Natural killer cell (primary cell): ENCODE measurements around the gene GFOD1. TPM values are rescaled to one million over a fixed set of nuclear protein-coding genes. Genes with fewer than 3 reads are reported as not detected.
A peak's percentile ranks its signal among the peaks of the same experiment; 100 is the strongest.

ENCODE experiments used
- ATAC-seq, 3 donors: fragments of 150-1000 bp in 2 of 3; fragments of 200-7000 bp in 1 of 3; cut with Tn5 transposase; 1 replicate in 1 of 3; 2 replicates in 2 of 3; pipeline ENCODE4 v1.10.0; 2021; ENCODE audit warnings: mild to moderate bottlenecking in 2 of 3, moderate library complexity in 2 of 3
- DNase-seq, 2 donors: peaks; one replicate each; pipeline versions ENCODE4 v3.0.0 to v3.0.0-alpha.2; 2013 to 2021; ENCODE audit warnings: mixed read lengths in 1 of 2
- H3K27ac ChIP-seq: one replicate; pipeline ENCODE4 v1.5.1; 2013; ENCODE audit warnings: mild to moderate bottlenecking, low read length
- H3K27me3 ChIP-seq: one replicate; pipeline ENCODE4 v1.6.1; 2013; ENCODE audit warnings: low read length; ENCODE audit not compliant: control insufficient read depth, insufficient read depth
- H3K36me3 ChIP-seq: one replicate; pipeline ENCODE4 v1.6.1; 2013; ENCODE audit warnings: low read length; ENCODE audit not compliant: control insufficient read depth, insufficient read depth
- H3K4me1 ChIP-seq: one replicate; pipeline ENCODE4 v1.6.1; 2013; ENCODE audit warnings: low read length; ENCODE audit not compliant: control insufficient read depth, insufficient read depth
- H3K4me3 ChIP-seq: one replicate; pipeline ENCODE4 v1.5.1; 2013; ENCODE audit warnings: low read length
- H3K9me3 ChIP-seq: one replicate; pipeline ENCODE4 v1.6.1; 2013; ENCODE audit warnings: low read length; ENCODE audit not compliant: control insufficient read depth, insufficient read depth
- H3K27ac Mint-ChIP-seq, 2 donors: one replicate each; pipeline ENCODE4 v1.8.0; 2022; ENCODE audit warnings: mild to moderate bottlenecking in 2 of 2, mixed read lengths in 2 of 2, moderate library complexity in 1 of 2
- H3K27me3 Mint-ChIP-seq, 2 donors: one replicate each; pipeline ENCODE4 v1.8.0; 2022; ENCODE audit warnings: low read depth in 2 of 2, mixed read lengths in 2 of 2
- H3K36me3 Mint-ChIP-seq: one replicate; pipeline ENCODE4 v1.8.0; 2022; ENCODE audit warnings: mixed read lengths
- H3K4me1 Mint-ChIP-seq, 2 donors: one replicate each; pipeline ENCODE4 v1.8.0; 2022; ENCODE audit warnings: mixed read lengths in 2 of 2
- H3K4me3 Mint-ChIP-seq: one replicate; pipeline ENCODE4 v1.8.0; 2022; ENCODE audit warnings: mild to moderate bottlenecking, moderate library complexity, mixed read lengths
- H3K9me3 Mint-ChIP-seq, 2 donors: one replicate each; pipeline ENCODE4 v1.8.0; 2022; ENCODE audit warnings: mixed read lengths in 2 of 2
- CTCF ChIP-seq: fragments of 200-600 bp; IDR thresholded peaks from one replicate; pipeline ENCODE4 v1.8.0; 2022; ENCODE audit warnings: antibody characterized with exemption
- WGBS: methylation state at CpG from one replicate; pipeline ENCODE4 v1.1.7; 2013; ENCODE audit warnings: missing lambda C conversion rate; ENCODE audit not compliant: insufficient coverage; 5-methylcytosine and 5-hydroxymethylcytosine counted together
- intact Hi-C: fragments of 100-400 bp; cut with micrococcal nuclease; formaldehyde crosslinking; loops from one replicate; pipeline ENCODE4 v1.14.2; 2022
- total RNA-seq, 4 donors: library from RNA; stranded (reverse); fragments of 120-200 nt in 1 of 4; gene quantifications; one replicate each; pipeline versions ENCODE4 v1.2.3 to v1.2.4, GENCODE V29; 2013 to 2022

Gene GFOD1
- total RNA-seq, 3 donors from 2014 or later (not counting 1 experiment from before 2014, with no cell fraction given), result 59.7 to 74.5 (median 71.2) TPM

DNA sequence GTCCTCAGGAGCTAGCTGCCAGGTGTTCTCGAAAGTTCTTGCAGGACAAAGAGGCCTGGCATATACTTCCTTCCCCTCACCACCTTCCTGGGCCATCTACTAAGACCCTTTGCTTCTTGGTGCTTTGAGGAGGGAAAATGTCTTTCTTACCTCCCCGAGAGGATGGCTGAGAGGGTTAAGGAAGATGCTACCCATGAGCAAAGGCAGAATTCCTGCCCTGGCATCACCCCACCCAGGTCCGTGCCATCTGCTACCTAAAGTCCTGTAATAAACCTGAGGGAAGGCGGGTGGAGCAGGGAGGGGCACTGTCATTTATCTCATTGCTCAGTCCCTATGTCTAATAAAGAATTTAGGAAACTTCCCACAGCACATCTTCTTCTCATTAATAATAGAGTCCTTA, 16.2 kb downstream of the GFOD1 start:
- WGBS, result 94% methylated on average over 3 of the region's 4 CpGs
- H3K4me3 Mint-ChIP-seq, result no peak overlapping the region
- ATAC-seq, result no peak

DNA sequence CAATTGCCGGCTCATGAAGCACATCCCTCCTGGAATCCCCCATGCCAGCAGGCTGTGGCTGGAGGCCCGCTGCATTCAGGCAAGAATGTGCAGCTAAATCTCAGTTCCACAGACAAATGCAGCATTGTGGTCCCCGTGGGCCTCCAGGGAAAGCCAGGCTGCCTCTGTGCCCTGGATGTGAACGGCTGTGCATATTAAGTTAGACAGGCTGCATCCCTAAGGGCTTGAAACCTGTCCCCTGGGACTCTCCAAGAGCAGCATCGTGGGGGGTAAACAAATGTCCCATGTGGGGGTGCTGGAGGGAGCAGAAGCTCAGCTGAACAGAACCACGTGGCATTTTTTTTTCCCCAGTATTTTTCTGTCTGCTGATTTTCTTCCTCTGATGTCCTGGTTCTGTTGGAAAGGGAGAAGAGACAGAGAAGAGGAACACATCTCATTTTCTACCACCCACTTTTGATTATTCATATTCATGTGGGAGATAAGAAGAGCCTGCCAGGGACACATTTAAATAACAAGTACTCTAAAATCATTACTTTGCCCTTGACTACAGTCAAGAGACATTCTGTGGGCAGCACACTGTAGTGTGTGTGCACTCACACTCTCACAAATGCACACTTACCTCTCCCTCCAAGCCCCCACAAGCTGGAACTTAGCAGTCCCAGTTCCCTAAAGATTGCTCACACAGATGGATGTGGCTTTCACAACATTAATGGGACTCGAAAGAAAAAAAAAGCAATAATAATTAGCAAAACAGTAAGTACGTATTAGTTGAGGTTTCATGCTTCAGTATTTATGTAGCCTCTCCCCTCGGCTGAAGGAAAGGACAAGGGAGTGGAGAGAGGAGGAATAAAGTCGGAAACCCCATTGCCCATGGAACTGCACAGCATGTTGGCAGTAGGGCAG, 16.9 kb downstream of the GFOD1 start:
- Histone ChIP-seq H3K4me1 (peaks cover 39% of the 10 kb centered on the region), H3K27ac (no peak overlapping the region), H3K27me3 (no peaks in the 10 kb centered on the region), H3K36me3 (peaks cover 12% of the 10 kb centered on the region), H3K4me3 (no peak overlapping the region), H3K9me3 (no peaks in the 10 kb centered on the region)
- Mint-ChIP-seq H3K27me3 (no peaks in the 10 kb centered on the region), H3K36me3 (no peaks in the 10 kb centered on the region), H3K27ac (peak overlapping the region; percentile 64 to 79), H3K4me3 (no peak overlapping the region), H3K9me3 (no peaks in the 10 kb centered on the region), H3K4me1 (peaks cover 87 to 88% of the 10 kb centered on the region in 2 donors)
- intact Hi-C loops, result no loop called here
- DNase-seq, result peak in 1 of 2 donors; percentile 4
- no peak for TF ChIP-seq CTCF
- 79% methylated on average over 9 of the region's 10 CpGs for WGBS
- ATAC-seq, result no peak

More for the DNA sequence above, 16.2 kb downstream of the GFOD1 start:
- Histone ChIP-seq H3K9me3 (no peaks in the 10 kb centered on the region), H3K4me1 (peaks cover 32% of the 10 kb centered on the region), H3K36me3 (peaks cover 15% of the 10 kb centered on the region), H3K27me3 (no peaks in the 10 kb centered on the region), H3K27ac (no peak overlapping the region), H3K4me3 (no peak overlapping the region)
- Mint-ChIP-seq H3K27ac (peak overlapping the region; percentile 64 to 79), H3K36me3 (no peaks in the 10 kb centered on the region), H3K27me3 (no peaks in the 10 kb centered on the region), H3K9me3 (no peaks in the 10 kb centered on the region), H3K4me1 (peaks cover 83% of the 10 kb centered on the region in 2 donors)
- DNase-seq, result no peak
- TF ChIP-seq CTCF, result no peak
- intact Hi-C loops, result no loop called here

DNA sequence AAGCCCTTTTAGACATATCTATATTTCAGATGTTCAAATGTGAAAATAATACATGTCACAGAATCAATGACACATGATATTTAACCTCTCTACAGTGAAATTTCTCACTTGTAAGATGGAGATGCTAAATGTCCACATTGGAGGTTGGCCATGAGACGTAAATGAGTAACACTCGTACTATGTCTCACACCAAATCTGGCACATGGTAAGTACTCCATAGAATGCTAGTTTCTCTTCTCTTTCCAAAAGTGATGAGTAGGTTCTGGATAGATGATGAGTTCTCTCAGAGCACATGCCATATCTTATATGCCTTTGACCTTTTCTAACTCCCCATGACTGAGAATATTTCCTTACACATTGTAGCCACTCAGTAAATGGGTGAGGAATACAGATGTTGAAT, 17.7 kb downstream of the GFOD1 start:
- DNase-seq (no peak), ATAC-seq (no peak)
- no peaks in the 10 kb centered on the region for H3K9me3 ChIP-seq
- Mint-ChIP-seq H3K36me3 (no peaks in the 10 kb centered on the region), H3K4me1 (peaks cover 90 to 91% of the 10 kb centered on the region in 2 donors), H3K27ac (peak overlapping the region; percentile 64 to 79), H3K4me3 (no peak overlapping the region), H3K27me3 (no peaks in the 10 kb centered on the region), H3K9me3 (no peaks in the 10 kb centered on the region)
- H3K4me1 ChIP-seq, result peaks cover 47% of the 10 kb centered on the region
- H3K27ac ChIP-seq, result no peak overlapping the region
- H3K4me3 ChIP-seq, result no peak overlapping the region
- H3K36me3 ChIP-seq, result peaks cover 12% of the 10 kb centered on the region
- 100% methylated on average over 2 of the region's 2 CpGs for WGBS
- intact Hi-C loops, result loop anchor here (2.0 to 5.0 kb wide), 2 partner anchors 15 to 42 kb away; no protein-coding TSS in a partner anchor
- no peaks in the 10 kb centered on the region for H3K27me3 ChIP-seq
- no peak for TF ChIP-seq CTCF
